ENCODE data around the gene HNRNPH2.
A peak's percentile ranks its signal among the peaks of the same experiment; 100 is the strongest.

HNRNPH2 gene, protein sequence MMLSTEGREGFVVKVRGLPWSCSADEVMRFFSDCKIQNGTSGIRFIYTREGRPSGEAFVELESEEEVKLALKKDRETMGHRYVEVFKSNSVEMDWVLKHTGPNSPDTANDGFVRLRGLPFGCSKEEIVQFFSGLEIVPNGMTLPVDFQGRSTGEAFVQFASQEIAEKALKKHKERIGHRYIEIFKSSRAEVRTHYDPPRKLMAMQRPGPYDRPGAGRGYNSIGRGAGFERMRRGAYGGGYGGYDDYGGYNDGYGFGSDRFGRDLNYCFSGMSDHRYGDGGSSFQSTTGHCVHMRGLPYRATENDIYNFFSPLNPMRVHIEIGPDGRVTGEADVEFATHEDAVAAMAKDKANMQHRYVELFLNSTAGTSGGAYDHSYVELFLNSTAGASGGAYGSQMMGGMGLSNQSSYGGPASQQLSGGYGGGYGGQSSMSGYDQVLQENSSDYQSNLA

GRCh38 chrX:101407748-101408531 lies at the start of gene HNRNPH2, which contains the start of gene GLA:
Gene HNRNPH2 (plus strand): TSS chrX:101408222. CDS start chrX:101411989, 3,767 bp downstream.
Gene GLA (minus strand): TSS chrX:101407925. CDS start chrX:101407903, 22 bp downstream.
- peak; percentile 59 for DNase-seq

DNA sequence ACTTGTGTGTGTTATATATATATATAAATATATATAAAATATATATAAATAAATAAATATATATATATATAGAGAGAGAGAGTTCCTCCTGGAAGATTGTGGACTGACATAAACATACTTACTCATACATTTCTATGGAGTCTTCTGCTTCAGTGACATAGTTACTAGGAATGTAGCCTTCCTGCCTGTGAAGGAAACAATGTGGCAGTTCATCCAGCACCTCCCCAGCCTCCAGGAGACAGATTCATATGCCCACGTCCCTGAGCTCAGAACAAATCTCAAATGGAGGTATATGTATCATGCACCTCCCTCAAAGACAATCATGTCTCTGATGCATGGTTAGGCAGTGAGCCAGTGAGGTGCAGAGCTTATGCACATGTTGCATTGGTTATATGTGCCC lies 48.1 kb upstream of the HNRNPH2 start:
- no peak for DNase-seq

- DNase-seq = no peak
Observed at GRCh38 chrX:101360390-101360789, 47.6 kb upstream of the HNRNPH2 start.

GRCh38 chrX:101362116-101362515 lies 45.9 kb upstream of the HNRNPH2 start:
- DNase-seq = no peak

DNA sequence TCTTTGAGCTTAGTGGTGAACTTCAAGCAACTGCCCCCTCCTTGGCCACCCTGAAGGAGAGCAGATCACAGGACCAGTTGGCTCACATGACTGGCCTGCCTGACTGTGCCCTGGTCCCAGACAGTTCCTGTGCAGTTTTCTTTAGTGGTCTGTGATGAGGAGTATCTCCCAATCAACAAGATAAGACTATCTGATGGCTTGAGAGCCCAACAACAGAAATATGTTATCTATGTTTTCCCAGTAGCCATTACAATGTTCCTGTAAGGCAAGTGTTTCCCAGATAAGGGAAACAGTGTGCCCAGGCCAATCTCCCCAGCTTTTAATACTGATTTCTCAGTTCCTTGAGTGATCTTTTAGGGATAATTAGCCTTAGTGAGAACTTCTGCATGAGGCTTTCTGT lies 45.3 kb upstream of the HNRNPH2 start:
- DNase-seq = no peak

- DNase-seq = no peak
Observed at GRCh38 chrX:101365301-101365795, 42.7 kb upstream of the HNRNPH2 start.

GRCh38 chrX:101368800-101369199 lies 39.2 kb upstream of the HNRNPH2 start:
- no peak for DNase-seq

DNA sequence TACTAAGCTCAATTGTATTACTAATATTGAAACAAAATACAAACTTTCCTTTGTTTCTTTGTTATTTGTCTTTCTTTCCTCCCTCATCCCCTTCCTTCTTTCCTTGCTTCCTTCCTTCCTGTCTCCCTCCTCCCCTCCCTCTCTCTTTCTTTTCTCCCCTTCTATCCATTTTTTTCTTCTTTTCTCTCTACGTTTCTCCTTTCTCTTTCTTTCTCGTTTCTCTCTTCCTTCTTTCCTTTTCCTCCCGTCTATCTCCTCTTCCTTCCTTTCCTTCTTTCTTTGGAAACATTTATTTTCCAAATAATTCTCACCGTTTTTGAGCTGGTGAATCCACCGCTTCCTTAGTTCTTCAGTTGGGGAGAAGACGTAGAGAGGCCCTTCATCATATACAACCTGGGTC lies 38.3 kb upstream of the HNRNPH2 start:
- no peak for DNase-seq

- no peak for DNase-seq
Observed at GRCh38 chrX:101370888-101371504, 37.0 kb upstream of the HNRNPH2 start.

GRCh38 chrX:101377547-101377946 lies 30.5 kb upstream of the HNRNPH2 start:
- DNase-seq = no peak

DNA sequence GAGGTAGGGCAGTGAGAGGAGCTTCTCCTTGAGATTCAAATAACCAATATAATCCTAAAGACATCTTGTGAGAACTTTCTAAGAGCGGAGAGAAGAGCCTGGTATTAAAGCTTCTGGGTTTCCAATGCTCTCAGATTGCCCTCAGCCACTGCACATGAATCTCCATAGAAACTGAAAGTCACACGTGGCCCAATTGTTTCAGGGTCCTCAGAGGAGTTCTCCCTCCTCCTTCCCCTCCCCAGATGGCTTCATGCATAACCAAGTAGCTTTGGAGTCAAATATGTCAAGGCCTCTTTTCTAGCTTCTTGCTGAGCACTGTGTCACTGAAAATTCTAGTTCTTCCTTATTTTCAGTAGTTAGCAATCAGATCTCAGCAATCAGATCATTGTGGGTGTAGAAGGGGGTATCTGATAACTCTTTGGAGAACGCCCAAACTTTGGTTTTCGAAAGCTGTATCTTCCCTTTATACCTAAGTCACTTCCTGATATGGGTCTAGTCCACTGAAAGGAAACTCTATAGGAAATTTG lies 24.3 kb upstream of the HNRNPH2 start:
- no peak for DNase-seq

- DNase-seq = no peak
Observed at GRCh38 chrX:101385026-101385684, 22.9 kb upstream of the HNRNPH2 start.

DNA sequence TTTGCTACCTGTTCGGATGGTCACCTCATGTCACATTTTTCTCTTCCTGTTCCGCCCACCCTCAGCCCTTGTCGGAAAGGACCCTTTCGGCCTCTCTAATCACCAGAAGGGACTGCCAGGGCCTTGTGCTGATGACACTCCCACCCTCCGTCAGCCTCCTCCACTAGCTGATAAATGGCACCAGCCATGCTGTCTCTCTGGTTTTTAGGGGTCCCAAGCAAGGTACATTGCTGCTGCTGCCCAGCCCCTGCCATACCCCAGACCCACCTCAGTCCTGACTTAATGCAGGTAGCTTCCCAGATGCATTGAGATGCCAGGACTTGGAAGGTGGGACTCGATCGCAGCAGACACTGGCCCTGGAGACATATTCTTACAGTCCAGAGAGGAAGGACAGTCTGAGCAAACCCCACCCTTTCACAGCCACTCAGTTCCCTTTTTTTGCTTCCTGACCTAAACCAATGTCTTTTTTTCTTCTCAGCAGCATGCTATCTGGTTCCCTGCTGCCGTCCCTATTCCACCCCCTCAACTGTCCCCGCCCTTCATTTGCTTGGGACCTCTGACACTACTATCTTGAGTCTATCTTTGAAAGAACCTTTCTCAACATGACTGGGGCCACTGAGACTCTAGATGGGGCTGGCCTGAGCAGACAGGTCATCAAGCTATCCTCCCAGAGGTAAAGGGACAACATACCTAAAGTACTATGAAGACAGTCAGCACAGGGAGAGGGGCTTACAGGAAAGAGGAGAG lies 22.1 kb upstream of the HNRNPH2 start, which contains the start of gene BTK:
Gene BTK (minus strand): TSS at position 397 of the 747 bp plus-strand sequence. CDS start 10,907 bp downstream, outside the sequence.
- DNase-seq = no peak

DNA sequence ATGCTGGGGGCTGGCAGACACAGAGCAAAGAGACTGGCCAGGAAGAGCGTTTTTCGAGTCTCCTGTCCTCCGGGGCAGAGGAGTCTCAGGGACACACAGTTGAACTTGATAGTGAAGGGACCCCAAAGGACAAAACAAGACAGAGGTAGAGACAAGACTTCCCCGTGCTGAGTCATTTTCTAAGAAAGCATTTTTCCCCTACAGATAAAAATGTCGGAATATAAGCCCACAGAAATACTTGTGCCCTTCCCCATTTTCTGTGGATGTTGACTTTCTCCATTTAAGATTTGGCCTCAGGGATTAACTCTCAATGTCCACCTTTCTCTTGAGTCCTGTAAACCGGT lies 21.5 kb upstream of the HNRNPH2 start:
- no peak for DNase-seq

DNA sequence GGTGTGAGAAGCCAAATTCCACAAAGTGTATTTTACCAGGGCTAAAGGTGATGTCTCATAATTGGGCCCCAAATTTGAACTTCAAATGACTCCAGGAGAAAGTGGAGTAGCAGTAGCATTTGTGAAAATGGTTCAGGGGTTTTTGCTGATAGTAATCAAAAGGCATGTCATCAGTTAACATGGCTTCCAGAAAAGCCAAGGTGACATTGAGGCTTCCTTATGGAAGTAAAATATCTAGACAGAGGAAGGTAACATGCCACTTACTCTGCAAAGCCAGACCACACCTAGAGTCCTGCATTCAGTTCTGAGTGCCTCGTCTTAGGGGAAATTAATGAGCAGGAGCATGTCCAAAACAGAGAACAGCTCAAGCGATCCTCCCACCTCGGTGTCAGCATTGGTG lies 19.4 kb upstream of the HNRNPH2 start:
- no peak for DNase-seq

DNA sequence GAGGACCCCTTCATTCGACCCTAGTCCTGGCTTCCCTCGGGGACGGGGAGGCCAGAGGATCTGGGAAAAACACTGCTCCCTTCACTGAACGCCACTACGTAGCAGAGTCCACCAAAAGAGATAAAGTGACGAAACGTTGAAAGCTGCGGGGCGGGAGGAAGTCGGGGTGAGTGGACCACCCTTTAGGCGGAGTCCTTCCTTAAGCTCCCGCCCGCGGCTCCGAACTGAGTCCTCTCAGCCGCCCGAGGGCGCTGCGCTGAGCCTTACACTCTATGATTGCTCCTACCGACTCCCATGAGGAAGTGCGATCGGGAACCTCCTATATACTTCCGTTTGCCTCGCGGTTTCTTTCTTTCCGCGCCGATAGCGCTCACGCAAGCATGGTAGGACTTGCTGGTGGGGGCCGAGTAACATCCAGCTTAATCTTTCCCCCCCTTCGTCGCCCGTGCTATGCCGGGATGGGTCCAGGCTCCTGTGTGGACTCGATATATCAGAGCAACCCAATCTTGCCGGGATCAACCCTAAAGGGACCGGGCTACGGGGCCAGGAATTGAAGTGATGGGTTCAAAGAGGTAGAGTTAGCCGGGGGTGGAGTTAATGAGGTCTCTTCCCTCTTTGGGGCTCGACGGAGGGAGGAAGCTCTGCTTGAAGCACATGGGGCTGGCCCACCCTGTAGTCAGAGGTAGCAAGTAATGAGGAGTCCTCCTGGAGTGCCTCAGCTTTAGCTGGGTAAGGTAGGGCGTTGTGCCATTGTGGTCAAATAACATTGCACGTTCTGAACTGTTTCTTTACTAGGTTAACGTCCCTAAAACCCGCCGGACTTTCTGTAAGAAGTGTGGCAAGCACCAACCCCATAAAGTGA lies 17.1 kb upstream of the HNRNPH2 start, which contains the start of gene RPL36A:
Gene RPL36A (plus strand): TSS at position 348 of the 862 bp plus-strand sequence. CDS start 33 bp downstream, at position 381.
- DNase-seq = peak; percentile 62

GRCh38 chrX:101391831-101392230 lies 16.2 kb upstream of the HNRNPH2 start:
- DNase-seq = no peak

- DNase-seq = no peak
Observed at GRCh38 chrX:101393530-101394305, 14.3 kb upstream of the HNRNPH2 start.

DNA sequence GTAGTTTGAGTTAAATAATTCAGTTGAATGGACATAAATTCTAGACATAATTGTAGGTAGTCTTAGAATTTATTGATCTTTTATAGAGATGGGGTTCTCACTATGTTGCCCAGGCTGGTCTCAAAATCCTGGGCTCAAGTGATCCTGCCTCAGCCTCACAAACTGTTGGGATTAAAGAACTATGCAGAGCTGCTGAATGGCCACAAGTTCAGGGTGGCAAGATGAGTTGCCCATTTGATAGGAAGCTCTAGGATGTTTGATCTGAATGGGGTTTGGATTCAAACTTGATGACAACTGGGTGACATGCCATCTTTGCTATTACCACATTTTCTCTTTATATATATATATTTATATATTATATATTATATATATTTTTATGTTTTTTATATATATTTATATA lies 13.7 kb upstream of the HNRNPH2 start:
- DNase-seq = no peak

DNA sequence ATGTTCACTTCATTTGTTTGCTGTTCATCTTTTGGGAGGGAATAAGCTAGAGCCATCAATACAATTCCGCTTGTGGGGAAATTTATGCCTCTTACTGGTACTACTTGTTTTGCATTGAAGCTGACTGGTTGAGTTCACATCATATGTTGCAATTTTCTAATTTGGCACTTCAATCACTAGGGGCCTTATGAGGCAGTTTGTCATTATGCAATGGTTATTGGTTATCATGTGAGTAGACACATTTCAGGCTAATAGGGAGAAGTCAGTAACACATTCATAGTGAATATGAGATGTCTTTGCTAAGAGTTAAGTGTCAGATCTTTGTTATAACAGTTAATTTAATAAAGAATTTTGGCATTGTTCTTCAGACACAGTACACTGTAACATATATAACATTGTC lies 12.2 kb upstream of the HNRNPH2 start:
- DNase-seq = no peak

Measured in GOT3 (cell line).